ENCODE measurements around the gene TTLL5.

Gene TTLL5

GRCh38 chr14:75880512-75880911 lies 219.5 kb downstream of the TTLL5 start:
- Histone ChIP-seq H3K23ac (ENCODE audit: low read depth, low read length, poor library complexity) (no peak overlapping the region), H2BK15ac (ENCODE audit: low read length) (no peak overlapping the region), H3K9ac (ENCODE audit: low read depth, low read length, poor library complexity) (no peak overlapping the region), H3K36me3 (replicated peaks in 1 of 2; ENCODE audit: control insufficient read depth in 2 of 2, insufficient read depth in 2 of 2, low read length in 2 of 2) (peaks cover 2 to 15% of the 10 kb centered on the region in 2 donors), H2AFZ (ENCODE audit: low read length) (no peak overlapping the region), H3K27ac (replicated peaks; ENCODE audit: low read length) (no peak overlapping the region), H2BK12ac (ENCODE audit: low read length) (no peak overlapping the region), H3K4me2 (ENCODE audit: insufficient read depth, low read length, poor library complexity, severe bottlenecking) (no peak overlapping the region), H3K27me3 (ENCODE audit: control insufficient read depth in 3 of 3, insufficient read depth in 3 of 3, low read depth in 1 of 3, low read length in 3 of 3) (no peaks in the 10 kb centered on the region), H3K9me3 (replicated peaks in 1 of 2; ENCODE audit: control insufficient read depth in 2 of 2, insufficient read depth in 1 of 2, low read depth in 1 of 2, low read length in 2 of 2) (no peaks in the 10 kb centered on the region), H3K4me1 (ENCODE audit: control insufficient read depth in 2 of 2, insufficient read depth in 1 of 2, low read depth in 1 of 2, low read length in 2 of 2) (peaks cover 0 to 2% of the 10 kb centered on the region in 2 donors), H3K14ac (ENCODE audit: low read length) (no peak overlapping the region), H3K79me1 (ENCODE audit: low read depth, low read length) (no peaks in the 10 kb centered on the region), H3K4me3 (ENCODE audit: low read length in 2 of 2) (no peak overlapping the region), H2BK120ac (ENCODE audit: low read depth, low read length) (no peak overlapping the region), H2AK5ac (ENCODE audit: low read depth, low read length) (no peak overlapping the region), H2BK5ac (ENCODE audit: low read length) (no peak overlapping the region), H3K18ac (ENCODE audit: low read length) (no peak overlapping the region), H3K4ac (ENCODE audit: low read length) (no peak overlapping the region), H4K91ac (ENCODE audit: low read depth, low read length, poor library complexity) (no peak overlapping the region), H4K8ac (ENCODE audit: low read depth, low read length) (no peak overlapping the region)
- no peak for DNase-seq (ENCODE audit: low spot score)
- WGBS, 2 donors (ENCODE audit: extremely low coverage in 2 of 2, insufficient read length in 2 of 2, insufficient replicate concordance in 1 of 2), result no CpG with 5 or more reads among the region's 1 CpG

GRCh38 chr14:75881994-75882393 lies 220.9 kb downstream of the TTLL5 start:
- Histone ChIP-seq H2BK120ac (ENCODE audit: low read depth, low read length) (no peak overlapping the region), H3K18ac (ENCODE audit: low read length) (no peak overlapping the region), H2BK5ac (ENCODE audit: low read length) (no peak overlapping the region), H3K4me2 (ENCODE audit: insufficient read depth, low read length, poor library complexity, severe bottlenecking) (no peak overlapping the region), H4K8ac (ENCODE audit: low read depth, low read length) (no peak overlapping the region), H3K79me1 (ENCODE audit: low read depth, low read length) (no peaks in the 10 kb centered on the region), H3K14ac (ENCODE audit: low read length) (no peak overlapping the region), H3K36me3 (replicated peaks in 1 of 2; ENCODE audit: control insufficient read depth in 2 of 2, insufficient read depth in 2 of 2, low read length in 2 of 2) (peaks cover 0 to 19% of the 10 kb centered on the region in 2 donors), H3K4ac (ENCODE audit: low read length) (no peak overlapping the region), H2AFZ (ENCODE audit: low read length) (no peak overlapping the region), H3K9me3 (replicated peaks in 1 of 2; ENCODE audit: control insufficient read depth in 2 of 2, insufficient read depth in 1 of 2, low read depth in 1 of 2, low read length in 2 of 2) (no peaks in the 10 kb centered on the region), H3K27me3 (ENCODE audit: control insufficient read depth in 3 of 3, insufficient read depth in 3 of 3, low read depth in 1 of 3, low read length in 3 of 3) (no peaks in the 10 kb centered on the region), H4K91ac (ENCODE audit: low read depth, low read length, poor library complexity) (no peak overlapping the region), H2BK15ac (ENCODE audit: low read length) (no peak overlapping the region), H2AK5ac (ENCODE audit: low read depth, low read length) (no peak overlapping the region), H3K23ac (ENCODE audit: low read depth, low read length, poor library complexity) (no peak overlapping the region), H3K9ac (ENCODE audit: low read depth, low read length, poor library complexity) (no peak overlapping the region), H3K27ac (replicated peaks; ENCODE audit: low read length) (no peak overlapping the region), H3K4me3 (ENCODE audit: low read length in 2 of 2) (no peak overlapping the region), H2BK12ac (ENCODE audit: low read length) (no peak overlapping the region), H3K4me1 (ENCODE audit: control insufficient read depth in 2 of 2, insufficient read depth in 1 of 2, low read depth in 1 of 2, low read length in 2 of 2) (no peaks in the 10 kb centered on the region)
- no CpG with 5 or more reads among the region's 5 CpGs for WGBS, 2 donors (ENCODE audit: extremely low coverage in 2 of 2, insufficient read length in 2 of 2, insufficient replicate concordance in 1 of 2)
- no peak for DNase-seq (ENCODE audit: low spot score)

GRCh38 chr14:75884198-75884611 lies 223.2 kb downstream of the TTLL5 start:
- Histone ChIP-seq H3K9me3 (replicated peaks in 1 of 2; ENCODE audit: control insufficient read depth in 2 of 2, insufficient read depth in 1 of 2, low read depth in 1 of 2, low read length in 2 of 2) (no peaks in the 10 kb centered on the region), H2BK15ac (ENCODE audit: low read length) (no peak overlapping the region), H3K36me3 (replicated peaks in 1 of 2; ENCODE audit: control insufficient read depth in 2 of 2, insufficient read depth in 2 of 2, low read length in 2 of 2) (peaks cover 0 to 21% of the 10 kb centered on the region in 2 donors), H4K8ac (ENCODE audit: low read depth, low read length) (no peak overlapping the region), H3K14ac (ENCODE audit: low read length) (no peak overlapping the region), H2AFZ (ENCODE audit: low read length) (no peak overlapping the region), H2AK5ac (ENCODE audit: low read depth, low read length) (no peak overlapping the region), H3K27me3 (ENCODE audit: control insufficient read depth in 3 of 3, insufficient read depth in 3 of 3, low read depth in 1 of 3, low read length in 3 of 3) (no peaks in the 10 kb centered on the region), H3K4me2 (ENCODE audit: insufficient read depth, low read length, poor library complexity, severe bottlenecking) (no peak overlapping the region), H3K23ac (ENCODE audit: low read depth, low read length, poor library complexity) (no peak overlapping the region), H3K9ac (ENCODE audit: low read depth, low read length, poor library complexity) (no peak overlapping the region), H2BK12ac (ENCODE audit: low read length) (no peak overlapping the region), H3K4ac (ENCODE audit: low read length) (no peak overlapping the region), H3K79me1 (ENCODE audit: low read depth, low read length) (no peaks in the 10 kb centered on the region), H4K91ac (ENCODE audit: low read depth, low read length, poor library complexity) (no peak overlapping the region), H2BK120ac (ENCODE audit: low read depth, low read length) (no peak overlapping the region), H3K4me1 (ENCODE audit: control insufficient read depth in 2 of 2, insufficient read depth in 1 of 2, low read depth in 1 of 2, low read length in 2 of 2) (no peaks in the 10 kb centered on the region), H3K18ac (ENCODE audit: low read length) (no peak overlapping the region), H3K27ac (replicated peaks; ENCODE audit: low read length) (no peak overlapping the region), H3K4me3 (ENCODE audit: low read length in 2 of 2) (no peak overlapping the region), H2BK5ac (ENCODE audit: low read length) (no peak overlapping the region)
- no CpG with 5 or more reads among the region's 6 CpGs for WGBS, 2 donors (ENCODE audit: extremely low coverage in 2 of 2, insufficient read length in 2 of 2, insufficient replicate concordance in 1 of 2)
- no peak for DNase-seq (ENCODE audit: low spot score)

GRCh38 chr14:75885829-75886228 lies 224.8 kb downstream of the TTLL5 start:
- H3K4ac ChIP-seq (ENCODE audit: low read length), result no peak overlapping the region
- no peaks in the 10 kb centered on the region for H3K9me3 ChIP-seq (replicated peaks in 1 of 2; ENCODE audit: control insufficient read depth in 2 of 2, insufficient read depth in 1 of 2, low read depth in 1 of 2, low read length in 2 of 2)
- H2BK120ac ChIP-seq (ENCODE audit: low read depth, low read length), result no peak overlapping the region
- no peak overlapping the region for H2AK5ac ChIP-seq (ENCODE audit: low read depth, low read length)
- no peak overlapping the region for H3K14ac ChIP-seq (ENCODE audit: low read length)
- H2BK12ac ChIP-seq (ENCODE audit: low read length), result no peak overlapping the region
- no peak overlapping the region for H4K91ac ChIP-seq (ENCODE audit: low read depth, low read length, poor library complexity)
- H3K18ac ChIP-seq (ENCODE audit: low read length), result no peak overlapping the region
- no peak overlapping the region for H2BK5ac ChIP-seq (ENCODE audit: low read length)
- no peaks in the 10 kb centered on the region for H3K27me3 ChIP-seq (ENCODE audit: control insufficient read depth in 3 of 3, insufficient read depth in 3 of 3, low read depth in 1 of 3, low read length in 3 of 3)
- H3K27ac ChIP-seq (replicated peaks; ENCODE audit: low read length), result no peak overlapping the region
- H3K9ac ChIP-seq (ENCODE audit: low read depth, low read length, poor library complexity), result no peak overlapping the region
- H3K79me1 ChIP-seq (ENCODE audit: low read depth, low read length), result no peaks in the 10 kb centered on the region
- H3K4me1 ChIP-seq (ENCODE audit: control insufficient read depth in 2 of 2, insufficient read depth in 1 of 2, low read depth in 1 of 2, low read length in 2 of 2), result no peaks in the 10 kb centered on the region
- H3K36me3 ChIP-seq (replicated peaks in 1 of 2; ENCODE audit: control insufficient read depth in 2 of 2, insufficient read depth in 2 of 2, low read length in 2 of 2), result peaks cover 0 to 21% of the 10 kb centered on the region in 2 donors
- H4K8ac ChIP-seq (ENCODE audit: low read depth, low read length), result no peak overlapping the region
- no CpG with 5 or more reads among the region's 2 CpGs for WGBS, 2 donors (ENCODE audit: extremely low coverage in 2 of 2, insufficient read length in 2 of 2, insufficient replicate concordance in 1 of 2)
- no peak overlapping the region for H3K4me3 ChIP-seq (ENCODE audit: low read length in 2 of 2)
- no peak for DNase-seq (ENCODE audit: low spot score)
- no peak overlapping the region for H3K4me2 ChIP-seq (ENCODE audit: insufficient read depth, low read length, poor library complexity, severe bottlenecking)
- no peak overlapping the region for H2AFZ ChIP-seq (ENCODE audit: low read length)
- H3K23ac ChIP-seq (ENCODE audit: low read depth, low read length, poor library complexity), result no peak overlapping the region
- H2BK15ac ChIP-seq (ENCODE audit: low read length), result no peak overlapping the region

Measured in neuronal stem cell (in vitro differentiated cells).